Right ventricle myocardium inferior (tissue), 1 donor: Measurements from ENCODE around the gene CC2D2A. TPM values are rescaled to one million over a fixed set of nuclear protein-coding genes. Genes with fewer than 3 reads are reported as not detected.

Experiments
- ATAC-seq: fragments of 200-7000 bp; cut with Tn5 transposase; one replicate; pipeline ENCODE4 v1.9.1; 2020; ENCODE audit warnings: mild to moderate bottlenecking, moderate library complexity
- DNase-seq: peaks from one replicate; pipeline ENCODE4 v3.0.0; 2021; ENCODE audit errors: missing footprints
- intact Hi-C: fragments of 100-400 bp; cut with DNase I; formaldehyde crosslinking; loops from one replicate; pipeline ENCODE4 v1.11.0; 2022
- total RNA-seq: library from RNA; stranded (reverse); fragmentation: NEBNext Ultra II Directional; extraction: Animal tissue kit (Norgen Biotek cat#: 25700); gene quantifications from one replicate; pipeline ENCODE4 v1.2.1, GENCODE V29; 2021
- donor health status: DM: no; HTN: yes; CAD: no; lungs with severe emphysema.

CC2D2A gene
- total RNA-seq, 1 donor from 2014 or later = 8.6 TPM

DNA sequence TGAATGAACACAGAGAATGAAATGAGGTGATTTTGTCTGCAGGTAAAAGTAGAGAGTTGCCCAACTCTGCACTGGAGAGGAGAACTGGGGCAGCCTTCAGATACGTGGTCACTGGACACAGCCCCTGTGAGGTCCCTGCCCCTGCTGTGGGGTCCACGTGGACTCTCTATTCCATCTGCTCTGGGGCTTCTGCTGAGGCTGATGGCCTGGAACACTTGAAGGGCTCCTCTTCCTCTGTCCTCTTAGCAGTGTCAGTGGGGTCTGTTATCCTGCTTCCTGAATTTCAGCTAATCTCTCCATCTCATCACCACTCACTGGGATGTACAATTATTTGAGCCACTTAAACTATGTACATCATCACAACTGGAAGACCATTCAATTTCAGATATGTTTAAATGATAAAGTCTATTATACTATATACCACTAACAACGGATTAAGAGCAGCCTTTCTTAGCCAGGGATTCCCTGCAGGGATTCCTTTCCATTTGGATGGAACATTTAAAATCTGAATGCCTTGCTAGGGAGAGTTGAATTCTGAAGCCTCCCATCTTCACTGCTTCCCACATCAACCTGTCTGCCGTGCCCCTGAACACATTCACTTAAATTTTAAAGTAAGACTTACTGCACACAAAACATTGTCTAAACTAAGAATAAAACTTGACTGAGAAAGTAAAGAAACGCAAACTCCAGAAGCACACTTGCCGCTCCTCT is 74.0 kb downstream of the CC2D2A start:
- ATAC-seq (no peak), DNase-seq (no peak)
- intact Hi-C loops = no loop called here

DNA sequence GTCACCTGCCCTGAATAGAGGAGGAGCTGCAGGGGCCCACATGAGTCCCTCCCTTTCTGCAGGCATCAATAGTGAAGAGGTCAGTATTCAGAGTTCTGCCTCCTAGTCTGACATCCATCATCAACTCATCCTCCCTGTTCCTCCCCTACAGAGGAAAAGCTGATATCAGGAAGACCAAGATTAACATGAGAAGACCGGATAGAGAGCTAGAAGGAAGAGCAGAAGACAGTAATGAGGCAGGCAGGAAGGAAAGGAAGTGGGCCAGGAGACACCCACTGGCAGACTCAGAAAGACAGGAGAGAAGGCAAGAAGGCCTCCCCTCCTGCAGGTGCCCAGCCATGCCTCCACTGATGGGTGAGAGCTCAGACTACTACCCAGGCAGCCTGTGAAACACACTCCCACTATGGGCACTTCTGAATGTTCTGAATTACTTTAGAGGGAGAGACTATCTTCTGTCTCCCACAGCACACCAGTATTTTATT is 74.6 kb downstream of the CC2D2A start:
- no peak for DNase-seq
- intact Hi-C loops = no loop called here
- ATAC-seq = no peak

DNA sequence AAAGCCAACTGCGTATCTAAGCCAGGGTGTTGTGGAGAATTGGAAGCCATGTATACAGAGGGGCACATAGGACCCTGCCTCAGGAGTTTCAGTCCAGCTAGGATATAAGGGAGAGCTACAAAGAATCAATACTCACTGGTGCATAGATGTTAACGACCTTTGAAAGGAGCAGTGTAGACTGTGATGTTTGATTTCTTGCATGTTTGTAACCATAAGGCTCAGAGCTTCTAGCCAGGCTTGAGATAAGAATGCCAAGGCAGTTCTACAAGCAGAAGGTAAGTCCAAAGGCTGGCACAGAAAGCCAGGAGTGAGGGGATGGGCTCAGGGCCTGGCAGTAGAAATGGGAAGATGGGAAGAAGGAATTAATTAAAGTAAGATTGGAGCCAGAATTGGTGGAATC is 75.7 kb downstream of the CC2D2A start:
- intact Hi-C loops = no loop called here
- no peak for DNase-seq
- no peak for ATAC-seq

DNA sequence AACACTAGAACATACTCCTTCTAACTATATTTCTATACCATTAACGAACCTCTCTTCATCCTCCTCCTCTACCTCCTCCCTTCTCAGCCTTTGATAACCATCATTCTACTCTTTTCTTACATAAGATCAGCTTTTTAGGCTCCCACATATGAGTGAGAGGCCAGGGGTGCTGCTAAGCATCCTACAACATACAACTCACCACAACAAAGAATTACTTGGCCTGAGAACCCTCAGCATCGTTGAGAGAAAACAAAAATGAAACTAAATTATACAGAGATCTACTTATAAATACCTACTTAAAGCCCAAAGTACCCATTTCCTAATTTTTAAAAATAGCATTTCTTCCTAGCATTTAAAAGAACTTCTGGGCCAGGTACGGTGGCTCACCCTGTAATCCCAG is 77.7 kb downstream of the CC2D2A start:
- DNase-seq = no peak
- ATAC-seq = no peak

DNA sequence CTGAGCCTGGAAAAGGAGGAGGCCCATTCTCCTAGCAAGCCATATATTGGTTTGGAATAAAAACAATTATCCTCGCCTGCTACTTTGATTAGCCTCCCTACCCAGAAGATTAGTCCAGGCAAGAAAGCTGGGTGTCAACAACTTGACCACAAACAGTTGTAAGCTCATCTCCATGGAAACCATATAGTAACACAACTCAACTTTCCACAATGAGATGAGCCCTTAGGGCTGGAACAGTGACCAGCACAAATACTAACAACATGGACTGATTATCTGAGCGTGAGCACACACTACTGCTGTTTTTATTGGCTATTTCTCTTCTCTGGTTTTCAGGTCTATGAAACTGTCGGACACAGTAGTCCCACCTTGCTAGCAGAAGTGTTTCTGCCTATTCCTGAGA is 80.8 kb downstream of the CC2D2A start:
- ATAC-seq = no peak
- intact Hi-C loops = no loop called here
- no peak for DNase-seq

More for the DNA sequence above, 77.7 kb downstream of the CC2D2A start:
- intact Hi-C loops = no loop called here

DNA sequence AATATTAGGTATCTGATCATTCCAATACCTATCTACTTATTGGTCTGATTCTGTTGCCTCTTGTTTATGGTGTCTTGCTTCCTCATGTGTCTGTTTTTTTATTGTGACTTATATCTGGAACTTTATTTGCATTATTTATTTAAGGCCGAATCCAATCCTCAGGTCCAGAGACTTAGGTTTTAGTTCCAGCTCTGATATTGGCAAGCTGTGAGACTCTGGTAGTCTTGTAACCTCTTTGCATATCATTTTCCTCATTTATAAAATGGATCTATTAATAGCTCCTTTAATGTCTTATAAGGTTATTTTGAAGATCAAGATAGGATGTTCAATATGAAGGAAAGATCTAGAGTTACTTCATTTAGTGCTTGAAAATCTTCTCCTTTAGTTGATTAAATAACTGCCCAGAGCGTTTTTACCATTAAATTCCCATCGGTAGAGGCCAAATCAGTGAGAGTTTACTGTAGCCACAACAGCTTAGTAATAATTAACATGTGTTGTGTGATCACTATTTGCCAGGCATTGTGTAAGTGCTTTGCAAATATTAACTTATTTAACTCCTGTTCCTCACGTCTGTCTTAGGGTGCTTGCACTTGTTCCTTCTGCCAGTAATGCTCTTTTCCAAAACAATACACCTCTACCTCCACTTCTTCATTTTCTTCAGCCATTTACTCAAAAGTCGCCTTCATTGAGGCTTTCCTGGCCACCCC is 82.2 kb downstream of the CC2D2A start:
- intact Hi-C loops = no loop called here
- DNase-seq (no peak), ATAC-seq (no peak)

DNA sequence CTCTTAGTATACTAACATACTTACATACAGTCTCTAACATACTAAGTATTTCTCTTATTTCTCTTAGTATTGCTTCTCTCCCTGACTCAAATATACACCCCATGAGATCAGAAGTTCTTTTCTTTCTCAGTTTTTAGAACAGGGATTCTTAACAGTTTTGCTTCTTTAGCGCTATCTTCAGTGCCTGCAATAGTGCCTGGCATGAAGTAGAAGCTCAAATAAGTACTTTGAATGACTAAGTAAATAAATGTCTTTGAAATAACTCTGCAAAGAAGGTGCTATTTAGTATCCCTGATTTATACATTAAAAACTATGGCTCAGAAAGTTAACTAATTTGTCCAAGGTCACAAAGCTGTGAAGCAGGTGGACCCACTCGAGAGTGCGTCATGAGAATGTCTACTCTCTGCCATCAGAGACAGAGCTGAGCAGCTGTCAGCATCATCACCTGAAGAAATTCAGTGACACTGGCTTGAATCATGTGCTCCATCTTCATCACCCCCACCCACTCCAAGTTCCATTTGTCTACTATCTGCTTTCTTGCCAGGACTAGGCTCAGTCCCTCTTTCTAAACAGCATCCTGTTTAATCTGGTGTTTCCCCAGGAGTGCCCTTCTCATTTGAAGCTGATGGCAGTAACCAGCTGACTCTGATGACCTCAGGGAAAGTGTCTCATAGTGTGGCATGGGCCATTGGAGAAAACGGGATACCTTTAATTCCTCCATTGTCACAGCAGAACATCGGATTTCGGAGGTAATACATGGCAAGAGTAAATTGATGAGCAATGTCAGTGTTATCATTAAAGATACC is 83.1 kb downstream of the CC2D2A start:
- DNase-seq (no peak), ATAC-seq (no peak)
- intact Hi-C loops = no loop called here

DNA sequence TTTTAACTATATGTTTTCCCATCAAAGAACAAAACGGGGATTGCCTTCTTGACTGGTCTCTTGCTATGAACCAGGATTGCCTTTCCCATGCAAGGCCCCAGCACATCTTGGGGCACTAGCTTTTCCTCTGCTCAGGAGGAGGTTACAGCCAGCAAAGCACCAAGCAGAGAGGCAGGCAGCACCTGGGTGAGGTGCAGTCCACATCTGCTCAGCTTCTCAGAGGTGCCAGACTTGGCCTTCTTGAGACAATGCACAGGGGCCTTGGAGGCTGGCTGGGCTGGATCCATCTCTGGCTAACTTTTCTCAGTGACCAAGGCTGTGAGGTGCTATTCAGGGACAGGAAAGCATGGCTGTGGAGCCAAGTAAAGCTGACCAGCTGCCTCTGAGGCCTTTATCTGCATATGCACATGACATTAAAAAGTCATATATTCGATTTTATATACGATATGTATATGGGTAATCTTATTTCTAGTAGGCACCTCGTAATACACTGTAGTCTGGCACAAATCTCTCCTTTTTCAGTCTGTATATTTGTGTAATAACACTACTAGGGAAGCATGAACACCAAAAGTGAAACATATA is 86.9 kb downstream of the CC2D2A start:
- DNase-seq (no peak), ATAC-seq (no peak)
- intact Hi-C loops = no loop called here

DNA sequence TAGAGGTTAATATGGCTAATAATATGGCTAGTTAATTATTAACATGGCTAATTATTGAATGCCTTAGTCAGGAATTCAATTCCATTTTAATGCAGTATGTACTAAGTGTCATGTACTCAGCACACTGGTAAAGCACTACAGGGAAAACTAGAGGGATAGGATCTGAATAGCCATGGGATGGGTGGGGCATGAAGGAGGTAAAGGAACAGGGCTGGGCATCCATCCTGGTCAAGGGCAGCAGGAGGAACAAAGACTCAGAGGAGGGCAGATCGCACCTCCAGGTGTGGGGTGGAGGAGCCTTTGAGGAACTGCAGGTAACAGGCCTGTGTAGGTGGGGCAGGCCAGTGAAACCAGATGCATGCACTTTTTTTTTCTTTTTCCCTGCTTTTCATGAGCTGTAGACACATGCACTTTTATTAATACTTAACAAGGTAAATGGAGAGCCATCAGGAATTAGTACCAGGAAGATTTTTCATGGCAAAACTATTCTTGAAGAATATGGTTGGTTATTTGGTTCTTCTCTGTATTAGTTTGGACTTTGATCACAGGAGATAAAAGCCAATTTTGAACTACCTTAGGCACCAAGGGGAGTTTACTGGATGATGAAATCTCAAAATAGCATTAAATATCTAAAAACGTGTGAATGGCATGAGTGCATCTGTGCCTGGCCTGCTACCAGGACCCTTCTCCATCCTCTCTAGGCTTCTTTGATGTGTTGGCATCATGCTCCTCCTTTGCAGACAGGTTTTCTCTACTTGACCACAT is 88.3 kb downstream of the CC2D2A start:
- intact Hi-C loops = no loop called here

DNA sequence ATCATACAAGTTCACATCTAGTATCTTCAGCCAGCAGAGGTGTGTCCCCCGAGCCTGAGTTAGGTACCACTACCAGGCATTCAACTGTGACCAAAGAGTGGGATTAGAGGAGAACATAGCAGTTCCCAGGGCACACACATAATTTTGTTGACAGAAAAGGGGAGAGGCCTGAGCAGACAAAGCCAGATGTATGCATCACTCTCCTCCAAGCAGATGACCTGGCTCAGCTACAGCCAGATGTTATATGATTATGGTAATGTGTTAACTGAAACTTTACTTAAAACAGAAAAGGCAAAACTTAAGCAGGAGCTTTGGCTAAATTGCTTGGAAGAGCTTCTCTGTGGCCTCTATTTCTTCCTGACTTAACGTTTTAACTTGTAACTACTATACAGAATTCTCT is 88.9 kb downstream of the CC2D2A start:
- DNase-seq = no peak
- no peak for ATAC-seq
- intact Hi-C loops = no loop called here

More for the DNA sequence above, 88.3 kb downstream of the CC2D2A start:
- ATAC-seq = no peak
- DNase-seq = no peak

DNA sequence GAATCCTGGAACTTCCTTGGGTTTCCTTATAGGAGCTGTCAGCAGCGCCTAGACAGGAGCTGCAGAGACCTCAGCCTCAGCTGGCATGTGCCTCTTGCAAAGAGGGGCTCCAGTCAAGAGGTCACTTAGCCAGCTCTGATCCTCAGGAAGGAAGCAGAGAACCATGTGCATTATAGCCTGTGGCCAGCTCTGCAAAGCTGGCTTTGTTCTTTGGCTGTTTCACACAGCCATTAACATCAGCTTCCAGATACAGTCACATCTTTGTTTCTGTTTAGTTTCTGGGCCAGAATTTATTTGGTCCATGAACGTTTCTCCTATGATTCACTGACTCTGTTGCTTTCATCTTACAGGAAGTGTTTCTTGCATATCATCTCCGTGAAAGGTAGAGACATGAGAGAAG is 92.4 kb downstream of the CC2D2A start:
- intact Hi-C loops = no loop called here
- no peak for ATAC-seq

DNA sequence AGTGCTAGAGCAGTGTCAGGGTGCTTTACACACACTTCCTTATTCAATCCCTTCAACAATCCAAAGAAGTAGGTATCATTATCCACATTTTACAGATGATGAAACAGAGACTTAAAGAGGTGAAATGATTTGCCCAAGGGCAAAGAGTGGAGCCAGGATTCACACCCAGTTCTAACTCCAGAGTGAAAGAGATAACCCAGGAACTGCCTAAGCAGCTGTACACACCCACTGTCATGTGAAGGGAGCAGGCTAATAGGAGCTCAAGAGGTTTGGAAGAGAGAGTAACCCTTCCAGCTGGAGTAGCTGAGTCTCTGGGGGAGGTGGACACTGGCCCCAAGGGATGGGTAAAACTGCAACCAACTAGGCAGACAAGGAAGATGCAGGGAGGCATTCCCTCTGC is 92.9 kb downstream of the CC2D2A start:
- no peak for DNase-seq
- ATAC-seq = no peak
- intact Hi-C loops = no loop called here

More for the DNA sequence above, 92.4 kb downstream of the CC2D2A start:
- DNase-seq = no peak

DNA sequence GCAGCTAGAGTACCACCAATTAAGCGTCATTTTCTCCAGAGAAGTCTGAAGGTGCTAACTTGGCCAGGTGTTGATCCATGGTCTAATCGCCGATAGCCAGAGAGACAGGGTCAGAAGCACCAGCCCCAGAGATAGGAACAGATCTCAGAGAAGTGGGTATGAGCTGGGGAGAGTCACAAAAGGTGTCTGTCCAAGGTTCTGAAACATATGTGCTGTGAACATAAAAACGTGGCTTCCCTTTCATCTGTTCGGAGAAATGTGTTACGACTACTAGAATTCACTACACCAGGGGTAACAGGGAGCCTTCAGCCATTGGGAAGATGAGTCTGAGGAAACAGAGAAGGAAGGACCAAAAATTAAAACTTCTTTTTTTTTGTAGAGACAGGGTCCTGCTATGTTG is 94.2 kb downstream of the CC2D2A start:
- DNase-seq = no peak

DNA sequence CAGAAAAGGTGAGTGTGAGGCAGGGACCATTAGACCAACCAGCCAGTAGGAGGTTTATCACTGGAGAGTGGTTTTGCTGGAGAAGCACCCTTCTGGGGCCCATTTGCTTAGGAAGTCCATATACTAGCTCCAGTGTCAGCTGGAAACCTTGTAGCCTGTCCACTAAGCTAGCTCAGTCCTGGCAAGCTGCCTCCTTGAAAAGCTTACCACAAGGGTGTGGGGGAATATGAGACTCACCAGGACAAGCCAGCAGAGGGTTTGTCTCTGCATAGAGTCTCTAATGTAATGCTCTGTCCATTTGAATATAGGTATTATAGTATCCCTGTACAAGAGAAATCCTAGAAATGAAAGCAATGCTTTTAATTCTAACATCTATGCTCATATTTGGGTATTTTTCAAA is 99.1 kb downstream of the CC2D2A start:
- ATAC-seq = no peak
- intact Hi-C loops = no loop called here
- DNase-seq = no peak

More for the DNA sequence above, 94.2 kb downstream of the CC2D2A start:
- intact Hi-C loops = no loop called here
- ATAC-seq = no peak

DNA sequence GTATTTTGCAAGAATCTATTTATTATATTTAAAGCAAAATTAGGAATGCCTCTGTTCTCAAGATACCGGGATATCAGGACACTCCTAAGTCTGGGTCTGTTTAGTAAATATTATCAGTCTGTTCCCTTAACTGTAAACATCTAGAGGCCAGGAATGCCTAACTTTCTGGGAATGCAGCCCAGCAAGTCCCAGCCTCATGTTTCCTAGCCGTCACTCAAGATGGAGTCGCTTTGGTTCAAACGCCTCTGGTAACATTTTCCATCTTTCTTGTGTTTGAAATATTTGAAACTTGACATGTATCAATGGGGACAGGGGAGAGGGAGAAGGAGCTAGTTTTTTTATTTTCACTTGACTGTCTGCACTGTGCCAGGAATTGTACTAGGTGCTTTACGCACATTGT is 100.1 kb downstream of the CC2D2A start:
- intact Hi-C loops = no loop called here
- DNase-seq = no peak

DNA sequence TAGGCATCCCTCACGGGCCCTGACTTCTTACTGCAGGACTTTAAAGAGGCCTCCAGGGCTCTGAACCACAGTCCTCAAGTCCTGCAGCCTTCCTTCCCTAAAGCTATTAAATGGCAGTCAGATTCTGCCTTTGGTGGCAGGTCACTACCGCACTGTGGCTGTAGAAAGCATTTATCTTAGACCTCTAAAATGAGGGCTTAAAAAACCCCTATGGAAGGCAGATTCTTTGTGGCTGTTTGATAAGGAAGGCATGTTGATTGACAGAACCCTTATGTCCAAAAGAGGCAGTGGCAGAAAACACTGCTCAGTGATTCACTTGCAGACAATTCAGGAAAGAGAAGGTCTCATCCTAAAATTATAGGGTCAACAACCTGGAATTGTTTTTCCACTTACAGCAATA is 106.3 kb downstream of the CC2D2A start:
- ATAC-seq = no peak
- intact Hi-C loops = no loop called here
- no peak for DNase-seq

More for the DNA sequence above, 100.1 kb downstream of the CC2D2A start:
- ATAC-seq = no peak

DNA sequence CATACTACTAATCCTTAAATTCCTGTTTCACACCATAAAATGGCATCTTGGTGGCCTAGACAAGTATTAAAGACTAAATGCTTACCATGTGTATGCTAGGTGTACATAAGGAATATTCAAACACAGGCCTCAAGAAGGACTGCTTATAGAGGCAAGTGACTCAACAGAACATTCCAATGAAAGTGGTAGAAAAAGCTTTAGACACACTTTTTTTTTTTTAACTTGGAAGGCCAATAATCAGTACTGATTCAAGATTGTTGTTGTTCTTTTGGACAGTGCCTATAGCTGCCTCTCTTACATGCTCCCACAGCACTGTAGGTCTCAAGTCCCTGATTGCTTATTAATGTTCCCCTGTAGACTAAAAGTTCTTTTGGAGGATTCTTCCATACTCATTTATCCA is 107.8 kb downstream of the CC2D2A start:
- ATAC-seq (no peak), DNase-seq (no peak)
- intact Hi-C loops = no loop called here

DNA sequence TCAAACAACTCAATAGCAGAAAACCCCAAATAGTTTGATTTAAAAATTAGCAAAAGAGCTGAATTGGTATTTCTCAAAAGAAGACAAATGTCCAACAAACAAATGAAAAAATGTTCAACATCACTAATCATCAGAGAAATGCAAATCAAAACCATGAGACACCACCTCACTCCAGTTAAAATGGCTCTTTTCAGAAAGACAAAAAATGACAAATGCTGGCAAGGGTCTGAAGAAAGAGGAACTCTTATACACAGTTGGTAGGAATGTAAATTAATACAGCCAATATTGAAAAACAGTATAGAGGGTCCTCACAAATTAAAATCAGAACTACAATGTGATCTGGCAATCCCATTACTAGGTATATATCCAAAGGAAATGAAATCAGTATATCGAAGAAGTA is 115.1 kb downstream of the CC2D2A start:
- DNase-seq (no peak), ATAC-seq (no peak)
- intact Hi-C loops = no loop called here

DNA sequence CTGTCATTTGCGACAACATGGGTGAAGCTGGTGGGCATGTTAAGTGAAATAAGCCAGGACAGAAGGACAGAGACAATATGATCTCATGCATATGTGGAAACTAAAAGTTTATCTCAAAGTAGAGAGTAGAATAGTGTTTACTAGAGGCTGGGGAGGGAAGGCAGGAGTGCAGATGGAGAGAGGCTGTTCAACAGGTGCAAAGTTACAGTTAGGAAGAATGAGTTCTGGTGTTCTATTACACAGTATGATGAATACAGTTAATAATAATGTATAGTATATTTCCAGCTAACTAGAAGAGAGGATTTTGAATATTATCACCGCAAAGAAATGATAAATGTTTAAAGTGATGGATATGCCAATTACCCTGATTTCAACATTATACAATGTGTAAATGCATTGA is 115.6 kb downstream of the CC2D2A start:
- intact Hi-C loops = no loop called here

More for the DNA sequence above, 115.6 kb downstream of the CC2D2A start:
- no peak for ATAC-seq
- DNase-seq = no peak
